ENCODE results near the gene NADK2.

GRCh38 chr5:36279054-36279698 is 37.5 kb upstream of the NADK2 start:
- no peak for TF ChIP-seq CTCF (IDR thresholded peaks at IDR 0.05)
- no peak for TF ChIP-seq POLR2A (IDR thresholded peaks at IDR 0.05)
